GM12878 (cell line): Measurements from ENCODE around the gene RAN. TPM values are rescaled to one million over a fixed set of nuclear protein-coding genes. Genes with fewer than 3 reads are reported as not detected.

ENCODE experiments used
- DPF2 ChIP-seq: fragments of 450-650 bp; IDR thresholded peaks from 2 replicates; pipeline ENCODE4 v1.6.1; 2017; ENCODE audit warnings: mild to moderate bottlenecking
- E4F1 ChIP-seq: fragments of 450-650 bp; IDR thresholded peaks from 2 replicates; pipeline ENCODE4 v1.6.1; 2018; ENCODE audit warnings: borderline replicate concordance, mild to moderate bottlenecking; ENCODE audit not compliant: partially characterized antibody
- HSF1 ChIP-seq: fragments of 150-350 bp; IDR thresholded peaks from 2 replicates; pipeline ENCODE4 v1.6.1; 2014; ENCODE audit warnings: mild to moderate bottlenecking, low read depth, low read length
- IKZF1 ChIP-seq: fragments of 450-650 bp; conservative IDR thresholded peaks from 2 replicates; pipeline ENCODE4 v1.6.1; 2017; ENCODE audit warnings: antibody characterized with exemption, mild to moderate bottlenecking
- KAT2A ChIP-seq: conservative IDR thresholded peaks from 2 replicates; pipeline ENCODE4 v1.6.1; 2011; ENCODE audit warnings: low read depth, low read length; ENCODE audit not compliant: control insufficient read depth
- LARP7 ChIP-seq: fragments of 450-650 bp; IDR thresholded peaks from 2 replicates; pipeline ENCODE4 v1.6.1; 2017; ENCODE audit warnings: mild to moderate bottlenecking
- NFXL1 ChIP-seq: fragments of 450-650 bp; IDR thresholded peaks from 2 replicates; pipeline ENCODE4 v1.6.1; 2017; ENCODE audit warnings: antibody characterized with exemption, mild to moderate bottlenecking, borderline replicate concordance
- PAX5 ChIP-seq: IDR thresholded peaks from 2 replicates; pipeline ENCODE4 v1.6.1; 2011; ENCODE audit warnings: low read depth, low read length, borderline replicate concordance
- POLR2AphosphoS2 ChIP-seq: IDR thresholded peaks from 2 replicates; pipeline ENCODE4 v1.6.1; 2011; ENCODE audit warnings: low read depth, mild to moderate bottlenecking, low read length, improper control_type of control experiment, moderate library complexity
- POU2F2 ChIP-seq: IDR thresholded peaks from 3 replicates; pipeline ENCODE4 v1.6.1; 2011; ENCODE audit warnings: low read depth, mild to moderate bottlenecking, low read length, borderline replicate concordance
- SIN3A ChIP-seq: IDR thresholded peaks from 2 replicates; pipeline ENCODE4 v1.6.1; 2012; ENCODE audit warnings: low read depth, low read length, improper control_type of control experiment
- SMARCA5 ChIP-seq: fragments of 450-650 bp; IDR thresholded peaks from 2 replicates; pipeline ENCODE4 v1.6.1; 2017; ENCODE audit warnings: mild to moderate bottlenecking
- SREBF2 ChIP-seq: IDR thresholded peaks from 2 replicates; pipeline ENCODE4 v1.6.1; 2012; ENCODE audit warnings: mild to moderate bottlenecking, low read length
- STAT1 ChIP-seq: fragments of 450-650 bp; conservative IDR thresholded peaks from 2 replicates; pipeline ENCODE4 v1.6.1; 2014; ENCODE audit warnings: antibody characterized with exemption, mild to moderate bottlenecking
- SUPT20H ChIP-seq: IDR thresholded peaks from 2 replicates; pipeline ENCODE4 v1.6.1; 2011; ENCODE audit warnings: low read depth, mild to moderate bottlenecking, low read length, moderate library complexity, borderline replicate concordance; ENCODE audit not compliant: control insufficient read depth
- TCF3 ChIP-seq: IDR thresholded peaks from 2 replicates; pipeline ENCODE4 v1.6.1; 2012; ENCODE audit warnings: low read depth, mild to moderate bottlenecking, low read length, borderline replicate concordance; ENCODE audit not compliant: insufficient read depth
- TCF7 ChIP-seq: IDR thresholded peaks from 2 replicates; pipeline ENCODE4 v1.6.1; 2014; ENCODE audit warnings: antibody characterized with exemption, borderline replicate concordance
- YY1 ChIP-seq: IDR thresholded peaks from 2 replicates; pipeline ENCODE4 v1.6.1; 2011; ENCODE audit warnings: low read depth, mild to moderate bottlenecking, low read length
- ZBTB33 ChIP-seq: fragments of 450-650 bp; IDR thresholded peaks from 2 replicates; pipeline ENCODE4 v1.6.1; 2017; ENCODE audit warnings: mild to moderate bottlenecking
- ZNF384 ChIP-seq: IDR thresholded peaks from 2 replicates; pipeline ENCODE4 v1.6.1; 2012; ENCODE audit warnings: low read depth, mild to moderate bottlenecking, low read length, improper control_type of control experiment, borderline replicate concordance
- ZNF622 ChIP-seq: fragments of 450-650 bp; IDR thresholded peaks from 2 replicates; pipeline ENCODE4 v1.6.1; 2017; ENCODE audit warnings: mild to moderate bottlenecking, inconsistent platforms
- polyA plus RNA-seq, 11 experiments: library from polyadenylated mRNA; depleted of rRNA in 4 of 11; unstranded in 6 of 11; stranded (reverse) in 5 of 11; fragments of >200 nt; fragmentation: Nextera tagmentation in 4 of 11; fragmentation: Illumina TruSeq in 1 of 11; extraction: Ambion mirVana in 4 of 11; extraction: Trizol in 1 of 11; gene quantifications; 1 replicate in 1 of 11; 2 replicates in 10 of 11; pipeline versions ENCODE4 v1.2.1 to v1.2.3, GENCODE V29; 2011 to 2016; ENCODE audit warnings: inconsistent platforms in 2 of 11, missing spikeins in 2 of 11, low read depth in 1 of 11
- total RNA-seq, 4 experiments: library from RNA; depleted of rRNA in 3 of 4; stranded (reverse); fragments of >200 nt in 3 of 4; fragmentation: Illumina TruSeq in 1 of 4; extraction: Trizol in 1 of 4; gene quantifications; 2 replicates each; pipeline versions ENCODE4 v1.2.1 to v1.2.3, GENCODE V29; 2013 to 2021

RAN gene
- total and polyA plus RNA-seq, 10 of the 15 experiments (the other 5 are each of a cell fraction or from before 2014, with no cell fraction given): 1,598 to 3,769 (median 2,845) TPM

- TF ChIP-seq KAT2A: no peak
- no peak for TF ChIP-seq E4F1
- 0 out of 2 replicates have a peak, but pooled peaks have one; percentile 2 for TF ChIP-seq SIN3A
- TF ChIP-seq SUPT20H: no peak
- no peak for TF ChIP-seq TCF7
- TF ChIP-seq TCF3: 0 out of 2 replicates have a peak, but pooled peaks have one; percentile 29
- TF ChIP-seq STAT1: no peak
- peak; percentile 57; the same call in 1 of the 2 replicates for TF ChIP-seq POLR2AphosphoS2
- peak; percentile 32; the same call in 1 of the 2 replicates for TF ChIP-seq PAX5
- TF ChIP-seq LARP7: peak; percentile 80
- peak; percentile 27; the same call in 1 of the 3 replicates for TF ChIP-seq POU2F2
- no peak for TF ChIP-seq SREBF2
- TF ChIP-seq ZNF384: no peak
- no peak for TF ChIP-seq ZNF622
- TF ChIP-seq NFXL1: no peak
- 0 out of 2 replicates have a peak, but pooled peaks have one; percentile 14 for TF ChIP-seq SMARCA5
- peak; percentile 91 for TF ChIP-seq YY1
- no peak for TF ChIP-seq HSF1
- peak; percentile 20 for TF ChIP-seq DPF2
- no peak for TF ChIP-seq ZBTB33
- TF ChIP-seq IKZF1: peak; percentile 83
Observed at GRCh38 chr12:130871286-130872178, at the start of gene RAN (continued).
